IMR-90 (cell line): ENCODE measurements around the gene CAPRIN1. TPM values are rescaled to one million over a fixed set of nuclear protein-coding genes. Genes with fewer than 3 reads are reported as not detected.
"Not testable (repeated sequence)": the region's sequence is repeated elsewhere in the genome, so short reads cannot be mapped to it uniquely, and the experiment has no call there.

ENCODE experiments used
- ATAC-seq: fragments of 200-7000 bp; cut with Tn5 transposase; 2 replicates; pipeline ENCODE4 v1.9.1; 2020; ENCODE audit warnings: low read depth, mild to moderate bottlenecking, moderate library complexity
- BruUV-seq: library from RNA; stranded (reverse); fragments of 400-500 nt; replicated peaks from 2 replicates; lab custom pipeline; 2021; lab: Mats Ljungman, UMichigan
- CTCF ChIA-PET: fragments of 300-600 bp; formaldehyde crosslinking; extraction: SDS; loops from one replicate; lab custom pipeline; 2021; ENCODE audit warnings: antibody characterized with exemption; lab: Yijun Ruan, JAX
- POLR2A ChIA-PET: fragments of 300-600 bp; sonication (Branson Sonifier 250); formaldehyde crosslinking; loops from one replicate; lab custom pipeline; 2022; ENCODE audit warnings: antibody characterized with exemption; ENCODE audit not compliant: unreplicated experiment; lab: Charles Lee
- DNase-seq: peaks from one replicate; pipeline ENCODE4 v3.0.0; 2013
- H2AFZ ChIP-seq: replicated peaks from 2 replicates; pipeline ENCODE3; 2013; ENCODE audit warnings: low read length, mild to moderate bottlenecking; ENCODE audit not compliant: poor library complexity
- H2AK5ac ChIP-seq: 2 replicates; pipeline ENCODE4 v1.6.1; 2013; ENCODE audit warnings: low read depth, low read length, inconsistent platforms
- H2AK9ac ChIP-seq: replicated peaks from 2 replicates; pipeline ENCODE3; 2013; ENCODE audit warnings: mild to moderate bottlenecking, low read depth, low read length, moderate library complexity; ENCODE audit not compliant: poor library complexity
- H2BK120ac ChIP-seq: 2 replicates; pipeline ENCODE4 v1.6.1; 2013; ENCODE audit warnings: low read depth, low read length, inconsistent platforms
- H2BK15ac ChIP-seq: 3 replicates; pipeline ENCODE4 v1.6.1; 2013; ENCODE audit warnings: low read depth, low read length, inconsistent platforms
- H2BK20ac ChIP-seq: 2 replicates; pipeline ENCODE4 v1.6.1; 2013; ENCODE audit warnings: low read depth, mild to moderate bottlenecking, inconsistent platforms, low read length, moderate library complexity
- H2BK5ac ChIP-seq: 2 replicates; pipeline ENCODE4 v1.6.1; 2013; ENCODE audit warnings: mild to moderate bottlenecking, low read depth, low read length, inconsistent platforms; ENCODE audit not compliant: poor library complexity, severe bottlenecking
- H3K14ac ChIP-seq: replicated peaks from 2 replicates; pipeline ENCODE4 v1.6.1; 2013; ENCODE audit warnings: low read depth, low read length, inconsistent platforms
- H3K18ac ChIP-seq: 2 replicates; pipeline ENCODE4 v1.6.1; 2013; ENCODE audit warnings: low read depth, low read length, control low read depth
- H3K23ac ChIP-seq: 2 replicates; pipeline ENCODE4 v1.6.1; 2013; ENCODE audit warnings: low read depth, low read length, inconsistent platforms
- H3K27ac ChIP-seq: 2 replicates; pipeline ENCODE4 v1.5.1; 2013; ENCODE audit warnings: mild to moderate bottlenecking, control low read depth, low read length; ENCODE audit not compliant: insufficient read depth
- H3K27me3 ChIP-seq: 2 replicates; pipeline ENCODE4 v1.6.1; 2013; ENCODE audit warnings: low read length; ENCODE audit not compliant: control insufficient read depth, insufficient read depth
- H3K36me3 ChIP-seq: 2 replicates; pipeline ENCODE4 v1.6.1; 2013; ENCODE audit warnings: low read length, mixed read lengths; ENCODE audit not compliant: control insufficient read depth, insufficient read depth
- H3K4ac ChIP-seq: 2 replicates; pipeline ENCODE4 v1.6.1; 2013; ENCODE audit warnings: low read depth, low read length, inconsistent platforms
- H3K4me1 ChIP-seq: 2 replicates; pipeline ENCODE4 v1.6.1; 2013; ENCODE audit warnings: low read length, mixed read lengths; ENCODE audit not compliant: control insufficient read depth, insufficient read depth
- H3K4me2 ChIP-seq: 2 replicates; pipeline ENCODE4 v1.6.1; 2013; ENCODE audit warnings: low read depth, mild to moderate bottlenecking, control low read depth, low read length, moderate library complexity
- H3K4me3 ChIP-seq: 2 replicates; pipeline ENCODE4 v1.5.1; 2013; ENCODE audit warnings: low read depth, mild to moderate bottlenecking, control low read depth, low read length, moderate library complexity; ENCODE audit not compliant: insufficient read depth
- H3K56ac ChIP-seq: 2 replicates; pipeline ENCODE4 v1.6.1; 2013; ENCODE audit warnings: low read length, inconsistent platforms; ENCODE audit not compliant: insufficient read depth; ENCODE audit errors: extremely low read depth
- H3K79me1 ChIP-seq, 2 experiments: 2 replicates each; pipeline ENCODE4 v1.6.1; 2013; ENCODE audit warnings: low read length in 2 of 2, inconsistent platforms in 1 of 2, low read depth in 1 of 2
- H3K9ac ChIP-seq: 2 replicates; pipeline ENCODE4 v1.6.1; 2013; ENCODE audit warnings: low read depth, low read length, control low read depth
- H3K9me1 ChIP-seq: 2 replicates; pipeline ENCODE4 v1.6.1; 2013; ENCODE audit warnings: low read length, inconsistent platforms; ENCODE audit not compliant: insufficient read depth
- H3K9me3 ChIP-seq: 2 replicates; pipeline ENCODE4 v1.6.1; 2013; ENCODE audit warnings: low read length; ENCODE audit not compliant: control insufficient read depth, insufficient read depth
- H4K20me1 ChIP-seq: 2 replicates; pipeline ENCODE4 v1.6.1; 2013; ENCODE audit warnings: low read length, inconsistent platforms; ENCODE audit not compliant: insufficient read depth
- H4K5ac ChIP-seq: 2 replicates; pipeline ENCODE4 v1.6.1; 2013; ENCODE audit warnings: mild to moderate bottlenecking, low read depth, low read length, control low read depth
- H4K8ac ChIP-seq, 2 experiments: 2 replicates each; pipeline ENCODE4 v1.6.1; 2013; ENCODE audit warnings: low read depth in 2 of 2, low read length in 2 of 2, control low read depth in 1 of 2, inconsistent platforms in 1 of 2
- H4K91ac ChIP-seq: 2 replicates; pipeline ENCODE4 v1.6.1; 2013; ENCODE audit warnings: low read depth, low read length, inconsistent platforms; ENCODE audit not compliant: insufficient read depth
- CEBPB ChIP-seq: IDR thresholded peaks from 2 replicates; pipeline ENCODE4 v1.6.1; 2012; ENCODE audit warnings: low read depth, low read length, improper control_type of control experiment
- CHD1 ChIP-seq: IDR thresholded peaks from 2 replicates; pipeline ENCODE4 v1.6.1; 2012; ENCODE audit warnings: low read depth, low read length, improper control_type of control experiment
- MXI1 ChIP-seq: IDR thresholded peaks from 2 replicates; pipeline ENCODE4 v1.6.1; 2012; ENCODE audit warnings: low read depth, mild to moderate bottlenecking, low read length, moderate library complexity, borderline replicate concordance
- NFE2L2 ChIP-seq: fragments of 150-350 bp; IDR thresholded peaks from 2 replicates; pipeline ENCODE4 v1.6.1; 2016; ENCODE audit warnings: low read depth, mild to moderate bottlenecking, low read length
- POLR2A ChIP-seq: IDR thresholded peaks from 2 replicates; pipeline ENCODE4 v1.6.1; 2012; ENCODE audit warnings: mild to moderate bottlenecking, low read depth, low read length
- WGBS, 2 experiments: methylation state at CpG; one replicate each; pipeline versions ENCODE4 v1.1.5 to v1.1.7; 2013; ENCODE audit warnings: missing lambda C conversion rate in 2 of 2; ENCODE audit not compliant: insufficient read length in 1 of 2; ENCODE audit errors: extremely low coverage in 2 of 2; 5-methylcytosine and 5-hydroxymethylcytosine counted together
- dilution Hi-C: fragments of 300-500 bp; cut with HindIII; formaldehyde crosslinking; loops from one replicate; pipeline ENCODE4 v1.14.3; 2018; ENCODE audit warnings: low sequenced_read_pairs; ENCODE audit not compliant: unreplicated experiment
- in situ Hi-C: fragments of 300-500 bp; cut with MboI; formaldehyde crosslinking; loops from 3 replicates; pipeline ENCODE4 v1.14.3; 2019; ENCODE audit warnings: low sequenced_read_pairs, inconsistent platforms, mixed read lengths
- intact Hi-C: fragments of 100-400 bp; cut with micrococcal nuclease; formaldehyde crosslinking; loops from 2 replicates; pipeline ENCODE4 v1.10.0; 2022
- polyA plus RNA-seq, 3 experiments: library from polyadenylated mRNA; depleted of rRNA; stranded (reverse); fragments of >200 nt; gene quantifications; 2 replicates each; pipeline ENCODE4 v1.2.3, GENCODE V29; 2012; ENCODE audit warnings: low replicate concordance in 1 of 3
- total RNA-seq: library from RNA; depleted of rRNA; stranded (reverse); fragments of >200 nt; gene quantifications from 2 replicates; pipeline ENCODE4 v1.2.3, GENCODE V29; 2012

CAPRIN1 gene
- total and polyA plus RNA-seq, 2 of the 4 experiments (the other 2 are of a cell fraction), result 127 to 253 TPM

GRCh38 chr11:34053161-34053686 is 1.7 kb downstream of the CAPRIN1 start:
- Histone ChIP-seq H3K4me2 (peak overlapping the region; percentile 95), H3K9me3 (no peaks in the 10 kb centered on the region), H2BK20ac (no peak overlapping the region), H3K4me3 (peak overlapping the region; percentile 67), H2BK120ac (peak overlapping the region; percentile 58), H4K91ac (peak overlapping the region; percentile 87), H3K4me1 (peaks cover 4% of the 10 kb centered on the region; the same call in 1 of the 2 replicates), H3K27me3 (no peaks in the 10 kb centered on the region), H3K36me3 (peaks cover 8% of the 10 kb centered on the region; the same call in 1 of the 2 replicates), H2BK5ac (peak overlapping the region; percentile 81), H4K5ac (peak overlapping the region; percentile 77), H2AFZ (peak overlapping the region; percentile 90), H3K4ac (peak overlapping the region; percentile 97), H3K18ac (peak overlapping the region; percentile 43), H3K14ac (peak overlapping the region; percentile 95), H2BK15ac (0 out of 3 replicates have a peak overlapping the region, but pooled peaks have one; percentile 35), H2AK9ac (peak overlapping the region; percentile 98), H3K9ac (peak overlapping the region; percentile 97), H3K23ac (peak overlapping the region; percentile 99), H3K79me1 (peaks cover 0 to 7% of the 10 kb centered on the region in 2 experiments; a peak in 3 of 4 replicates), H4K20me1 (peaks cover 52% of the 10 kb centered on the region), H3K56ac (peak overlapping the region; percentile 93), H2AK5ac (peak overlapping the region; percentile 89), H3K9me1 (no peaks in the 10 kb centered on the region), H3K27ac (peak overlapping the region; percentile 96), H4K8ac (peak overlapping the region; percentile 81 to 86)
- BruUV-seq, result no TSS peak
- ATAC-seq (peak; percentile 28), DNase-seq (peak; percentile 76)
- intact Hi-C loops (loop anchor here (2.0 kb wide), 2 partner anchors 56 to 306 kb away; partner anchors contain the start of gene ABTB2), dilution Hi-C loops (no loop called here), in situ Hi-C loops (no loop called here)
- TF ChIP-seq CHD1 (0 out of 2 replicates have a peak, but pooled peaks have one; percentile 33), POLR2A (peak; percentile 57; the same call in 1 of the 2 replicates), MXI1 (peak; percentile 88), CEBPB (no peak), NFE2L2 (no peak)
- WGBS, 2 experiments, result no CpG with 5 or more reads among the region's 24 CpGs
- ChIA-PET CTCF (no interaction called here), POLR2A (interaction anchor here (0.6 to 0.7 kb wide), 2 partner anchors 8 to 236 kb away, joined by 3 read pairs; no protein-coding TSS in a partner anchor)

GRCh38 chr11:34054351-34054750 is 2.8 kb downstream of the CAPRIN1 start:
- H3K4me1 ChIP-seq, H3K4ac ChIP-seq, H2BK20ac ChIP-seq, H3K79me1 ChIP-seq, H2BK120ac ChIP-seq, H2AFZ ChIP-seq, POLR2A ChIA-PET, H4K8ac ChIP-seq, ATAC-seq, H3K18ac ChIP-seq, dilution Hi-C loops, intact Hi-C loops, DNase-seq, H2BK5ac ChIP-seq, H3K27ac ChIP-seq, H4K5ac ChIP-seq, H3K56ac ChIP-seq, H3K9me3 ChIP-seq, H3K4me3 ChIP-seq, H3K9me1 ChIP-seq, H2BK15ac ChIP-seq, H3K36me3 ChIP-seq, H3K14ac ChIP-seq, H3K27me3 ChIP-seq, H2AK5ac ChIP-seq, in situ Hi-C loops, H4K91ac ChIP-seq, H3K9ac ChIP-seq, H3K23ac ChIP-seq, H2AK9ac ChIP-seq, CTCF ChIA-PET: not testable (repeated sequence)
- WGBS, 2 experiments, result 100% methylated on average over 1 of the region's 11 CpGs; no CpG with 5 or more reads in 1 of the 2 experiments
- H3K4me2 ChIP-seq, result peak overlapping the region; percentile 38; the same call in 1 of the 2 replicates
- BruUV-seq, result TSS peak; percentile 8
- peaks cover 63% of the 10 kb centered on the region for H4K20me1 ChIP-seq
